Liver (tissue), 9 donors: ENCODE results near the gene TTC7B. TPM values are rescaled to one million over a fixed set of nuclear protein-coding genes. Genes with fewer than 3 reads are reported as not detected.

ENCODE experiments used
- DNase-seq: peaks from one replicate; pipeline ENCODE4 v3.0.0-alpha.2; 2017; ENCODE audit warnings: low spot score
- H3K27ac ChIP-seq, 2 donors: one replicate each; pipeline ENCODE4 v1.7.0; 2013; ENCODE audit warnings: inconsistent platforms in 2 of 2, low read length in 2 of 2, control low read depth in 1 of 2, low read depth in 1 of 2, mild to moderate bottlenecking in 1 of 2
- H3K27me3 ChIP-seq, 4 donors: one replicate each; pipeline versions ENCODE4 v1.6.1 to v1.7.0; 2013; ENCODE audit warnings: low read length in 3 of 4, inconsistent platforms in 1 of 4, mild to moderate bottlenecking in 1 of 4, moderate library complexity in 1 of 4; ENCODE audit not compliant: control insufficient read depth in 4 of 4, insufficient read depth in 4 of 4
- H3K36me3 ChIP-seq, 4 donors: one replicate each; pipeline versions ENCODE4 v1.6.1 to v1.7.0; 2013; ENCODE audit warnings: low read length in 3 of 4, mild to moderate bottlenecking in 3 of 4, low read depth in 1 of 4, moderate library complexity in 1 of 4; ENCODE audit not compliant: control insufficient read depth in 4 of 4, insufficient read depth in 3 of 4
- H3K4me1 ChIP-seq, 4 donors: one replicate each; pipeline versions ENCODE4 v1.6.1 to v1.7.0; 2013; ENCODE audit warnings: low read length in 3 of 4, mild to moderate bottlenecking in 3 of 4, moderate library complexity in 1 of 4; ENCODE audit not compliant: control insufficient read depth in 4 of 4, insufficient read depth in 4 of 4
- H3K4me3 ChIP-seq, 3 donors: one replicate each; pipeline versions ENCODE4 v1.6.1 to v1.7.0; 2013; ENCODE audit warnings: low read length in 3 of 3, control low read depth in 1 of 3, low read depth in 1 of 3, mild to moderate bottlenecking in 1 of 3
- H3K9ac ChIP-seq, 2 donors: one replicate each; pipeline ENCODE4 v1.7.0; 2013; ENCODE audit warnings: low read length in 2 of 2, mild to moderate bottlenecking in 2 of 2, moderate library complexity in 2 of 2, control low read depth in 1 of 2, low read depth in 1 of 2
- H3K9me3 ChIP-seq, 4 donors: one replicate each; pipeline versions ENCODE4 v1.6.1 to v1.7.0; 2013; ENCODE audit warnings: low read length in 3 of 4; ENCODE audit not compliant: control insufficient read depth in 4 of 4
- ATF3 ChIP-seq: IDR thresholded peaks from 2 replicates; pipeline ENCODE4 v1.6.1; 2016; ENCODE audit warnings: antibody characterized with exemption
- FOXA2 ChIP-seq: IDR thresholded peaks from 2 replicates; pipeline ENCODE4 v1.6.1; 2016; ENCODE audit warnings: antibody characterized with exemption
- GABPA ChIP-seq, 2 donors: IDR thresholded peaks in 1 of 2; conservative IDR thresholded peaks in 1 of 2; 2 replicates each; pipeline ENCODE4 v1.6.1; 2016; ENCODE audit warnings: antibody characterized with exemption in 2 of 2, mild to moderate bottlenecking in 1 of 2, moderate library complexity in 1 of 2
- HNF4A ChIP-seq, 2 donors: conservative IDR thresholded peaks; 2 replicates each; pipeline ENCODE4 v1.6.1; 2016; ENCODE audit warnings: antibody characterized with exemption in 2 of 2, mild to moderate bottlenecking in 2 of 2
- HNF4G ChIP-seq: IDR thresholded peaks from 2 replicates; pipeline ENCODE4 v1.6.1; 2016; ENCODE audit warnings: antibody characterized with exemption
- JUND ChIP-seq, 2 donors: IDR thresholded peaks; 2 replicates each; pipeline ENCODE4 v1.6.1; 2016; ENCODE audit warnings: antibody characterized with exemption in 2 of 2
- NR2F2 ChIP-seq: IDR thresholded peaks from 2 replicates; pipeline ENCODE4 v1.6.1; 2016; ENCODE audit warnings: antibody characterized with exemption
- RAD21 ChIP-seq, 2 donors: IDR thresholded peaks; 2 replicates each; pipeline ENCODE4 v1.6.1; 2016; ENCODE audit warnings: antibody characterized with exemption in 2 of 2, mild to moderate bottlenecking in 2 of 2
- TAF1 ChIP-seq: conservative IDR thresholded peaks from 2 replicates; pipeline ENCODE4 v1.6.1; 2016; ENCODE audit warnings: antibody characterized with exemption, mild to moderate bottlenecking
- WGBS: extraction: QIAGEN DNeasy Blood & Tissue Kit; methylation state at CpG from one replicate; pipeline ENCODE4 v1.1.7; 2013; 5-methylcytosine and 5-hydroxymethylcytosine counted together
- polyA plus RNA-seq, 2 donors: library from polyadenylated mRNA; stranded (reverse) in 1 of 2; unstranded in 1 of 2; fragments of 200-250 nt in 1 of 2; fragments of >200 nt in 1 of 2; fragmentation: Nextera tagmentation in 1 of 2; extraction: Ambion mirVana in 1 of 2; gene quantifications; one replicate each; pipeline versions ENCODE4 v1.2.1 to v1.2.3, GENCODE V29; 2013 to 2015
- total RNA-seq, 2 donors: library from RNA; depleted of rRNA; stranded (reverse); fragments of >200 nt; gene quantifications; one replicate each; pipeline ENCODE4 v1.2.3, GENCODE V29; 2014
- TF ChIP-seq, protein P1 (sequence below): IDR thresholded peaks from 2 replicates; pipeline ENCODE4 v1.6.1; 2016; ENCODE audit warnings: antibody characterized with exemption
- TF ChIP-seq, protein P2 (sequence below): IDR thresholded peaks from 2 replicates; pipeline ENCODE4 v1.6.1; 2016; ENCODE audit warnings: antibody characterized with exemption, mild to moderate bottlenecking
- TF ChIP-seq, protein P3 (sequence below): fragments of 150-350 bp; IDR thresholded peaks from 2 replicates; pipeline ENCODE4 v1.5.1; 2017; ENCODE audit warnings: improper control_type of control experiment, low read depth, low read length; ENCODE audit not compliant: missing input control
- TF ChIP-seq, protein P4 (sequence below): IDR thresholded peaks from 2 replicates; pipeline ENCODE4 v1.6.1; 2016; ENCODE audit warnings: antibody characterized with exemption
- donor health status: healthy.
- donor health status: healthy.
- donor health status: healthy.
- donor health status: healthy.
- donor health status: healthy.

TTC7B gene
- total and polyA plus RNA-seq, 4 donors = 9.1 to 31.0 (median 12.5) TPM

DNA sequence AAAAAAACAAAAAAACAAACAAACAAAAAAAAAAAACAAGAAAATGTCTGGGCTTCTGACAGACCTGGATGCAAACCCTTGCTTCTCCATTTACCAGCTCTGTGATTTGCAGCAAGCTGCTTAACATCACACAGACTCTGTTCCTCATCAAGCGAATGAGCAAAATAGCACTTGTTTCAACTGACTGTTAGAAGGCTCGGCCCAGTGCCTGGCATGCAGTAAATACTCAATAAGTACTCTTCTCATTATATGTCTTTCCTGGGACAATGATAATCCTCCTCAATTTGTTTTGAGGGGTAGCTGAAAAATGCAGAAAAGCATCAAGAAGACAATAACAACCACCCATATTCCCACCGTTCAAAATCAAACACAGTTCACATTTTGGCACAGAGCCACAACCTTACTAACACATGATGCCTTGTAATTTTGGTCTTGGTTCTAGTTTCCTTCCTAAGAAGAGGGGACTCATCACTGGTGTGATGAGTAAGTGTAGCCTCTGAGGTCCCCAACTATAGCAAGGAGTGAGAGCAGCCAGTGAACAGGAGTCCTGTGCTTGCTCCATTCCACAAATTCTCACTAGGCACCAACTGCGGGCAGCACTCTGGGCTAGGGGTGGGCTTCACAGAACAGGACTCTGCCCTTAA is 60.4 kb downstream of the TTC7B start:
- no peak overlapping the region for H3K27ac ChIP-seq
- H3K36me3 ChIP-seq = peaks cover 0 to 2% (median under 1%) of the 10 kb centered on the region in 4 donors
- H3K9me3 ChIP-seq = no peaks in the 10 kb centered on the region
- H3K4me1 ChIP-seq = peaks cover 0 to 12% (median 6%) of the 10 kb centered on the region in 4 donors
- TF ChIP-seq HNF4A (conservative IDR thresholded peaks at IDR 0.05) = no peak
- no peak for TF ChIP-seq FOXA2
- TF ChIP-seq HNF4G = no peak
- TF ChIP-seq, protein P1, sequence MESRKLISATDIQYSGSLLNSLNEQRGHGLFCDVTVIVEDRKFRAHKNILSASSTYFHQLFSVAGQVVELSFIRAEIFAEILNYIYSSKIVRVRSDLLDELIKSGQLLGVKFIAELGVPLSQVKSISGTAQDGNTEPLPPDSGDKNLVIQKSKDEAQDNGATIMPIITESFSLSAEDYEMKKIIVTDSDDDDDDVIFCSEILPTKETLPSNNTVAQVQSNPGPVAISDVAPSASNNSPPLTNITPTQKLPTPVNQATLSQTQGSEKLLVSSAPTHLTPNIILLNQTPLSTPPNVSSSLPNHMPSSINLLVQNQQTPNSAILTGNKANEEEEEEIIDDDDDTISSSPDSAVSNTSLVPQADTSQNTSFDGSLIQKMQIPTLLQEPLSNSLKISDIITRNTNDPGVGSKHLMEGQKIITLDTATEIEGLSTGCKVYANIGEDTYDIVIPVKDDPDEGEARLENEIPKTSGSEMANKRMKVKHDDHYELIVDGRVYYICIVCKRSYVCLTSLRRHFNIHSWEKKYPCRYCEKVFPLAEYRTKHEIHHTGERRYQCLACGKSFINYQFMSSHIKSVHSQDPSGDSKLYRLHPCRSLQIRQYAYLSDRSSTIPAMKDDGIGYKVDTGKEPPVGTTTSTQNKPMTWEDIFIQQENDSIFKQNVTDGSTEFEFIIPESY = no peak
- no peak for TF ChIP-seq NR2F2
- TF ChIP-seq JUND (IDR thresholded peaks at IDR 0.05) = no peak
- no peak overlapping the region for H3K4me3 ChIP-seq
- no peaks in the 10 kb centered on the region for H3K27me3 ChIP-seq
- no peak for DNase-seq
- 87% methylated on average over 4 of the region's 4 CpGs for WGBS
- no peak overlapping the region for H3K9ac ChIP-seq

DNA sequence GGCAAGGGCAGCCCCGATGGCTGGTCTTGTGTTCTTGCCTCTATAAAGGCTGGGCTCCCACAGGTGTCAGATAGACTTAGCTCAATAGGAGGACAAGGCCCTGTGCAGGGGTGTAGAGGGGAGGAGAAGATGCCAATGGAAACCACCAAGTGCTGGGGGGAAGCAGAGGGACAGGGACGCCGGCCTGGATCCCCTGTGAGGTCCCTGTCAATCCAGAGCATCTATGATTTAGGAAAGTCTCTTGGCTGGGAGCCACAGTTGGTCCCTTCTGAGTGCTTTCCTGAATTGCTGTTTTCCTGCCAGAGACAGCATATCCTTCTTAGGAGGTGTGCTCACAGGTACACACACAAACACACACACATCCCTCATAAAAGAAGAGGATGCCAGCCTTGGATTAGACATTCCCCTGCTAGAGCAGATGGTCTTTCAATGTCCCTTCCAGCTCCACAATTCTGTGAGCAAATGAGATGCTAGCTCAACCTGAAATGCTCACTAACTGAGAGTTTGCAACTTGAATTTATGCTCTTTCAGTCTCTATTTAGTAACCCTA is 62.7 kb downstream of the TTC7B start:
- Histone ChIP-seq H3K27me3 (no peaks in the 10 kb centered on the region), H3K9ac (no peak overlapping the region), H3K27ac (no peak overlapping the region), H3K36me3 (peaks cover 0 to 2% (median under 1%) of the 10 kb centered on the region in 4 donors), H3K4me1 (peaks cover 0 to 10% (median 5%) of the 10 kb centered on the region in 4 donors), H3K9me3 (no peaks in the 10 kb centered on the region), H3K4me3 (no peak overlapping the region)
- TF ChIP-seq GABPA (IDR thresholded peaks at IDR 0.05 in 1 of 2, conservative IDR thresholded peaks at IDR 0.05 in 1 of 2) (no peak), NR2F2 (no peak), RAD21 (IDR thresholded peaks at IDR 0.05) (no peak), HNF4A (conservative IDR thresholded peaks at IDR 0.05) (no peak), TAF1 (no peak), ATF3 (no peak)
- TF ChIP-seq, protein P2, sequence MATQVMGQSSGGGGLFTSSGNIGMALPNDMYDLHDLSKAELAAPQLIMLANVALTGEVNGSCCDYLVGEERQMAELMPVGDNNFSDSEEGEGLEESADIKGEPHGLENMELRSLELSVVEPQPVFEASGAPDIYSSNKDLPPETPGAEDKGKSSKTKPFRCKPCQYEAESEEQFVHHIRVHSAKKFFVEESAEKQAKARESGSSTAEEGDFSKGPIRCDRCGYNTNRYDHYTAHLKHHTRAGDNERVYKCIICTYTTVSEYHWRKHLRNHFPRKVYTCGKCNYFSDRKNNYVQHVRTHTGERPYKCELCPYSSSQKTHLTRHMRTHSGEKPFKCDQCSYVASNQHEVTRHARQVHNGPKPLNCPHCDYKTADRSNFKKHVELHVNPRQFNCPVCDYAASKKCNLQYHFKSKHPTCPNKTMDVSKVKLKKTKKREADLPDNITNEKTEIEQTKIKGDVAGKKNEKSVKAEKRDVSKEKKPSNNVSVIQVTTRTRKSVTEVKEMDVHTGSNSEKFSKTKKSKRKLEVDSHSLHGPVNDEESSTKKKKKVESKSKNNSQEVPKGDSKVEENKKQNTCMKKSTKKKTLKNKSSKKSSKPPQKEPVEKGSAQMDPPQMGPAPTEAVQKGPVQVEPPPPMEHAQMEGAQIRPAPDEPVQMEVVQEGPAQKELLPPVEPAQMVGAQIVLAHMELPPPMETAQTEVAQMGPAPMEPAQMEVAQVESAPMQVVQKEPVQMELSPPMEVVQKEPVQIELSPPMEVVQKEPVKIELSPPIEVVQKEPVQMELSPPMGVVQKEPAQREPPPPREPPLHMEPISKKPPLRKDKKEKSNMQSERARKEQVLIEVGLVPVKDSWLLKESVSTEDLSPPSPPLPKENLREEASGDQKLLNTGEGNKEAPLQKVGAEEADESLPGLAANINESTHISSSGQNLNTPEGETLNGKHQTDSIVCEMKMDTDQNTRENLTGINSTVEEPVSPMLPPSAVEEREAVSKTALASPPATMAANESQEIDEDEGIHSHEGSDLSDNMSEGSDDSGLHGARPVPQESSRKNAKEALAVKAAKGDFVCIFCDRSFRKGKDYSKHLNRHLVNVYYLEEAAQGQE = no peak
- TF ChIP-seq, protein P3, sequence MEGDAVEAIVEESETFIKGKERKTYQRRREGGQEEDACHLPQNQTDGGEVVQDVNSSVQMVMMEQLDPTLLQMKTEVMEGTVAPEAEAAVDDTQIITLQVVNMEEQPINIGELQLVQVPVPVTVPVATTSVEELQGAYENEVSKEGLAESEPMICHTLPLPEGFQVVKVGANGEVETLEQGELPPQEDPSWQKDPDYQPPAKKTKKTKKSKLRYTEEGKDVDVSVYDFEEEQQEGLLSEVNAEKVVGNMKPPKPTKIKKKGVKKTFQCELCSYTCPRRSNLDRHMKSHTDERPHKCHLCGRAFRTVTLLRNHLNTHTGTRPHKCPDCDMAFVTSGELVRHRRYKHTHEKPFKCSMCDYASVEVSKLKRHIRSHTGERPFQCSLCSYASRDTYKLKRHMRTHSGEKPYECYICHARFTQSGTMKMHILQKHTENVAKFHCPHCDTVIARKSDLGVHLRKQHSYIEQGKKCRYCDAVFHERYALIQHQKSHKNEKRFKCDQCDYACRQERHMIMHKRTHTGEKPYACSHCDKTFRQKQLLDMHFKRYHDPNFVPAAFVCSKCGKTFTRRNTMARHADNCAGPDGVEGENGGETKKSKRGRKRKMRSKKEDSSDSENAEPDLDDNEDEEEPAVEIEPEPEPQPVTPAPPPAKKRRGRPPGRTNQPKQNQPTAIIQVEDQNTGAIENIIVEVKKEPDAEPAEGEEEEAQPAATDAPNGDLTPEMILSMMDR = no peak
- TF ChIP-seq, protein P4, sequence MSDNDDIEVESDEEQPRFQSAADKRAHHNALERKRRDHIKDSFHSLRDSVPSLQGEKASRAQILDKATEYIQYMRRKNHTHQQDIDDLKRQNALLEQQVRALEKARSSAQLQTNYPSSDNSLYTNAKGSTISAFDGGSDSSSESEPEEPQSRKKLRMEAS = no peak
- no peak for DNase-seq
- WGBS = 91% methylated on average over 3 of the region's 3 CpGs
